EL (cell line): ENCODE data around the gene CCDC112.

ENCODE experiments used
- DNase-seq: peaks from one replicate; pipeline ENCODE4 v3.0.0-alpha.2; 2016

The CCDC112 gene

GRCh38 chr5:115313632-115314031 lies 17.2 kb upstream of the CCDC112 start:
- DNase-seq: no peak

GRCh38 chr5:115313052-115313451 lies 16.6 kb upstream of the CCDC112 start:
- DNase-seq: no peak

DNA sequence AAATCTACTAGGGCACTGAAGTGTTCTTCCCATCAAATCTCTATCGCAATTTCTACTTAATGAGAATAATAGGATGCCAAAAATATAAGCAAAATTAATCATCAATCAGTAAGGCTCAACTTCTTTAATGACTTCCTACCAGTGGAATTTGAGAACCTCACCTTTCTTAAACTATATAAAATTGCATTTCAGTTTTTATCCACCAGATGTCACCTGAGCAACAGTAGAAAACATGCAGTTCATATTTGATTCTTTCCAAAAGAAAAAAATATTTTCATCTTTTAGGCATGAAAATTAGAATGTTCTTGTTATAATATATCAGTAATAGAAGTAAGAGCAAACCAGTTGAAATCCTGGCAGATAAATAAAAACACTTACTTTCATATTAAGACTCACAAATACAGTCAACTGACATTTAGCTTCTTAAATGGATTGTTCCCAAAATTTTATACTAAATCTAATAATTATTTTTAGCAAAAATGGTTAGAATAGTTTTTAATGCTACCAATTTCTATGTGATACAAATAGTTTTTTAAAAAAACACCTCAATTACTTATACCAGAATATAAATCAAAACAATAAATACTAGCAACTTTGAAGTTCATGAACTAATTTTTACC lies 13.4 kb upstream of the CCDC112 start:
- peak; percentile 67 for DNase-seq

GRCh38 chr5:115308815-115309214 lies 12.4 kb upstream of the CCDC112 start:
- no peak for DNase-seq

- DNase-seq: no peak
Observed at GRCh38 chr5:115306011-115306536, 9.6 kb upstream of the CCDC112 start.

DNA sequence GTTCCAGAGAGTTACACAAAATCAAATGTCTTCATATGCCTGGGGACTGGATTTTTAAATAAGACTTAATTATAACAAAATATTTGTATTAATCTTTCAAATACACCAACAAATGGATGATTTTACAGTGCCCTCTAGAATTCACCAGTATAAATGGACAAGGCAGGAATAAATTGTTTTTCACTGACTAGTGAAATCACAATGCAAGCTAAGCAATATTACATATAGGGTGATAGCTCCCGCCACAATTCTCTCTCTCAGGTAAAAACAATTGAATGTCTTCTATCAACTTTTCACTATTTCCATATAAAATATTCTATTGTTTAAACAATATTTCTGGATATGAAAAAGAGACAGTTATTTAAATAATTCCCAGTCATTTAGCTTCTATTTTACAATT lies 8.0 kb upstream of the CCDC112 start:
- DNase-seq: no peak

DNA sequence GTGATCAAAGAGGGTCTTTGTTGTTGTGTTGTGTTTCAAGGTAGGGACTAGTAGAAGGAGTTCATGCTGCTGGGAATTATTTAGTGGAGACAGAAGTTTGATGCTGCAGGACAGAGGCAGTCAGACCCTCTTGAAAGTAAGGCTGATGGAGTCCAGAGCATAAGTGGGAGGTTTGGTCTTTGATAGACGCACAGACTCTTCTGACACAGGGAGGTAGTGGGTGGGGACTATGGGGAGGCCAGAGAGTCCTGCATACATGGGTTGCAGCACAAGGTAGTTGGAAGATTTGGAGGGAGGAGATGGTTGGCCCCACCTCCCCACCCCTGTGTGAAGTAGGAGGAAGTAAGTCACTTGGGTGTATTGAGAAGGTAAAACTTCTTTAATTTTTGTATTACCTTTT lies 2.4 kb upstream of the CCDC112 start:
- no peak for DNase-seq

DNA sequence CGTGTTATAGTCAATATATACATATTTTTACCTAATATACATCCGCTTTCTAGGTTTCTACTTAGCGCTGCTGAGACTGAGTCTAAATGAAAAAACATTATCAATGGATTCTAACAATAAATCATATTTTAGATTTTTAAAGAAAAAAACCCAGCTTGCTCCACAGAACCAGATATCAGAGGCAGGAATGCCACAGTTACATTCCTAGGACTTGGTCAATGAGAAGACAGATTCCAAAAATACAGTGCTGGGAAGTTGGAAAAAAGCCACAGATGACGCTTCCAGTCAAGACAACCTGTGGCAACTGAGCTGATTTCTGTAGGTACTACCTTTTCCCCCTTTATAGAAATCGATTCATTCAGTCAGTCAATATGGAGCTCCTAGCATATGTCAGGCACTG lies 577 bp upstream of the CCDC112 start:
- peak; percentile 14 for DNase-seq

DNA sequence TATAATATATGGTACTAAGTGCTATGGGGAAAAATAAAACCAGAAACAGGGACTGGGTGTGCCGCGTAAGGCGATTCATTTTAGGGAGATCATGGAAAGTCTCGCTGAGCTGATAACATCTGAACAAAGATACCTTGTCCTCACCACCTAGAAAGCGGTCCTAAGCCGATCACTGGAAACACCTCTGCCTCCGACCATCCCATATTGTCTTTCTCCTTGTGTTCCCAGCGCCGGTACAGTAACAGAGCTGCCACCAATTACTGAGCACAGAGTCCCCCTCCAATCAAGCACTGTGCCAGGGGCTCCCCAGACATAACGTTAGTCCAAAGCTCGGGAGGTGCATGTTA lies 704 bp downstream of the CCDC112 start:
- no peak for DNase-seq

- DNase-seq: no peak
Observed at GRCh38 chr5:115291397-115291796, 5.1 kb downstream of the CCDC112 start.

DNA sequence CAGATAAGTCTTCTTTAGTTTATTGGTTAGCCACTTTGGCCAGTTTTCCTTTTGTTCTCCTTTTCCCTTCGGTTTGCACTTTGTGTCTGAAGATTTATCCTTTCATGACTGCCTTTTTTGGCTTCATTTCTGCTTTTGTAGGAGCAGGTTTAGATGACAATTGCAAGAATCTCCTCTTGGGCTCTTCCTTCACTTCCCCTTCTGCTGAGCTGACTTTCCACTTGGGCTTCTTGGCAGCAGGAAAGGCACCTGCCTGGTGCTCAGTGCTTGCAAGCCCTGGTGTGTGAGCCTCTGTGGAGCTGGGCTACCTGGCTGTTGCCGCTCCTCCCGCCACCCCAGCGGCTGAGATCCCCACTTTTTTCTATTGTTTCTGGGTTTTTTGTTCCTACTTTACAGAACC lies 7.3 kb downstream of the CCDC112 start:
- DNase-seq: no peak

DNA sequence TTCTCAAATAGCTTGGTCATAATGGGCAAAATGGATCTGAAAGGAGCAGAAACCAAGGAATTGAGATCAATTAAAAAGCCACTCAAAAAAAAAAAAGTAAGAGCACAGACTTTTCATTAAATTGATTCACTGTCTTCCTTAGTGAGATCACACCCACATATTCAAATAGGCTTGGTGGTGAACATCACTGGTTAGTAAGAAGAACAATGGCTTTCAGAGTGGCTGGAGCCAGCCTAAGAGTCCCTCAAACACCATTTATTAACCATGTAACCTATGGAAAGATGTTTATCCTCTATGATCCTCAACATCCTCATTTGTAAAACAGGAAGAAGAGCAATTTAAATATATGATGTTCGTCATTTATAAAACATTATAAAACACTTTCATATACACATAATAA lies 12.4 kb downstream of the CCDC112 start:
- no peak for DNase-seq

DNA sequence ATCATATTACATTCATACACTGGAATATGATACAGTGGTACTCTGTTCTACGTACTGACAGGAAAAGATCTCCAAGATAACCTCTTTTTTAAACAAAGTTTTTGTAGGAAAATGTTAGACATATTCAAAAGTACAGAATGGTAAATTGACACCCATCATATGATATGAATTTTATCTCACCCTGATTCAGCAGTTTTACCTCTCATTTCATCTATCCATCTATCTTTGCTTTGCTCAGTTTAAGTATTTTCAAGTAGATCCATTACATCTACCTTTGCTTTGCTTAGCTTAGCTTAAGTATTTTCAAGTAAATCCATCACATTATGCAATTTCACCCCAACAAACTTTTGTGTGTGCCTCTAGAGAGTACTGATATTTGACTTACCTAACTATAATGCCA lies 14.3 kb downstream of the CCDC112 start:
- DNase-seq: no peak

DNA sequence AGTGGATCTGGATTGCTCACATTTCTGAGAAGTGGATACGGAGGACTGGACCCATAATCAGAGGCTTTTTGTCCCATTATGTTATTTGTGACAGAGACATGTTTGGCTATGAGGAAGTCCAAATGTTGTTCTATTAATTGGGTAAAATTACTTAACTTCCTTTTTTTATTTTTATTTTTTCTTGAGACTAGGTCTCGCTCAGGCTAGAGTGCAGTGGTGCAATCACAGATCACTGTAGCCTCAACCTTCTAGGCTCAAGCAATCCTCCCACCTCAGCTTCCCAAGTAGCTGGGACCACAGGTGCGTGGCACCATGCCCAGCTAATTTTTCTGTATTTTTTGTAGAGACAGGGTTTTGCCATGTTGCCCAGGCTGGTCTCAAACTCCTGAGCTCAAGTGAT lies 21.9 kb downstream of the CCDC112 start:
- DNase-seq: no peak

- DNase-seq: no peak
Observed at GRCh38 chr5:115272297-115272958, 24.0 kb downstream of the CCDC112 start.

DNA sequence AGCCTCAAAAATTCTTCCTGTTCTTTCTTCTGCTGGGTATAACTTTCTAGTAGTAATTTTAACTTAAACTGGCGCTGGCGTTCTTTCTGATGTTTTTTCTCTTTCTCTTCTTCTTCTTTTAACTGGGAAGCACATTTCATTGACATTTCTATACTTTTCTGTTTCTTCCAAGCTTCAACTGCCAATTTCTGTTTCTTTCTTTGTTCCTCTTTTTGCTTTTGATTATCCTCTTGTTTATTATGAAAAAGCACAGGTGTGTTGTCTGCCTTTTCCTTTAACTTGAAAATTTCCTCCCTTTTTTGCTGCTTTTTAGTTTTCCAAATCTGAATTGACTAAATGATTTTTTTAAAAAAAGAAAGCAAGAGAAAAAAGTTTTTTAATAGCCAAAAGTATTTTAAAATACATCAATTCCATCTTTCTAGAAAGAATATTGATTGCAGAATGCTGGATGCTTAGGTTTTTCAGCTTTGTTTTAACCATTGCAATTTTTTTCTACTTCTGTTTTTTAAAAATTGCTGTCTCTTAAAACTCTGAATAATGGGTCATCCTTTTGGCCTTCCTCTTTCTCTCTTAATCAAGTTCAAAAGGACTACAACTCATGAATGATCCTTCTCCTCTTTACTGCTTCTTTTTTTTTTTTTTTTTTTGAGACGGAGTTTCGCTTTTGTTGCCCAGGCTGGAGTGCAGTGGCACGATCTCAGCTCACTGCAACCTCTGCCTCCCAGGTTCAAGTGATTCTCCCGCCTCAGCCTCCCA lies 25.0 kb downstream of the CCDC112 start:
- no peak for DNase-seq

DNA sequence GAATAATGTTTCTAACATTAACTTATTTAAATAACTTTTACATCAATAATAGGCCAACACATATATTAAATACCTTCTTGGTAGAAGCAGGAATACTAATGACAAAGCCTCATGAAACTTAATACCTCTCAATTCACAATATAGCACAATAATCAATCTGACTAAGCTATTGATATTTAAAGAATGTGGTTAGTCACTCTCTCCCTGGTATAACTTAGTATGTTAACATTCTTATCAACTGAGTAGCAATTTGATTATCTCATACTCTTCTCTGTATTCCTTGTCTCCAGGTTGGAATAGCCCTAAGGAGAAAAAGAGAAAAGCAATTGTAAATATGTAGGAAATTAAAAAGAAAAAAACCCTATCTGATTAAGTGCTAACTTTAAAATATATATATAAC lies 28.8 kb downstream of the CCDC112 start:
- DNase-seq: peak; percentile 74

GRCh38 chr5:115265220-115265619 lies 31.2 kb downstream of the CCDC112 start:
- DNase-seq: no peak

- DNase-seq: no peak
Observed at GRCh38 chr5:115264786-115265185, 31.7 kb downstream of the CCDC112 start.

DNA sequence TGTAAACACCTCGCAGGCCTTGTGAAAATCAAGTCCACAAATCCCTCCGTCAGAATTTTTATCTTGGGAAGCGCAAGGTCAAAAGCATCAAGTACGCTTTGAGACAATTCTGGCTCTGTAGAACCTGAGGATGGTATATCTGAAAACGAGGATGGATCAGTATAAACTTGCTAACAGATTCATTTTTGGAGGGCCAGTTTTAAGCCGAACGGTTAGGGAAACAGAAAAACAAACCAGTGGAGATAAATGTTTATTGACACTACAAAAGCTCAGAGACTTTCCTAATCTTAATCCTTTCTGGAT lies 33.4 kb downstream of the CCDC112 start:
- no peak for DNase-seq

DNA sequence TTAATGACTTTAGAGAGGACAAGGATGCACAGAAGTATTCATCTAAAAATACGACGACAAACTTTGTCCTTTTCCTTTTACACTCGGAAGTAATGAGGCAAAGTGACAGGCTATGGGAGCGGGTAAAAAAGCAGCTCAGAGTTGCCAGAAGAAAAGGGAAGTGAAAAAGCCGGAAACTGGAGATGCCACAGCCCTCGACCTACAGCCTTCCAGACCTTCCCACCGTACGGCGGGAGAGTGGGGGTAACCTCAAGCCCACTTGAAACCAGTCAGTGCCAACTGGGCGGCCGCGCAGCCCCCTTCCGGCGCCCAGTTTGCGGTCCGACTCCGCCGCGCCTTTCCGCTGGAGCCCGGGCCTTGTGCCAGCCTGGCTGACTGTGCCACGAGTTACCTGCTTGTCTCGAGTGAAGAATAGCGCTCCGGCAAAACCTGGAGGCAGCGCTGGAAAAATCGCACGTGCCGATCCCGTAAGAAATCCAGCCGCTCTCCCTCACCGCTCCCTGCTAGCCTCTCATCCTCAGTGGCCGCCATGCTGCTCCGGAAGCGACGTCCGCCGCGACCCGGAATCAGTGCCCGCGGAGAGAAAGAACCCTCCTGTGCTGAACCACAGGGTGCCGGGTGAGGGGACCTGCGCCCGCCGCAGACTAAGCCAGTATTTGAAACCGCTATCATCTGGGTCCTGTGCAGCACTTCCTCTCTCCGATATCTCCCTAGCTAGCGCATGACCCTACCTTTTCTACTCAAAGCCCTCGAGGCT lies 34.0 kb downstream of the CCDC112 start, which contains the start of gene PGGT1B:
TSS of gene PGGT1B (minus strand) at position 557 of the 757 bp plus-strand sequence. CDS start at position 531, 26 bp downstream.
- peak; percentile 74 for DNase-seq

DNA sequence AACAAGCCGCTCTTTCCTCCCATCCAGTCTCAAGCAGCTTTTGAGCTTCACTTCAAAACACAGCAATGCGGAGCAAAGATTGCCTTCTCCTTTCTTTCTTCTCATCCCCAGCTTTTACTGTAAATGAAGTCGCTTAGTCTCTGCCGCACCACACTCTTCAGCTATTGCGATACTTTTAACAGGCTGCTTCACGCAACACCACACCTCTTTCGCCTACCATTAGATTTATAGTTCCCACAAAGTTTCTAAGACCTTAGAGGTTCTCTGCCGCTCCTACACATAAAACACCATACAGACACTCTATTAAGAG lies 34.5 kb downstream of the CCDC112 start:
- peak; percentile 32 for DNase-seq

GRCh38 chr5:115260248-115260647 lies 36.2 kb downstream of the CCDC112 start:
- no peak for DNase-seq

GRCh38 chr5:115257981-115258380 lies 38.5 kb downstream of the CCDC112 start:
- peak; percentile 34 for DNase-seq
